Liver (tissue), 3 donors: ENCODE measurements around the gene MYRF.

Experiments used
- GABPA ChIP-seq, 2 donors: IDR thresholded peaks in 1 of 2; conservative IDR thresholded peaks in 1 of 2; 2 replicates each; pipeline ENCODE4 v1.6.1; 2016; ENCODE audit warnings: antibody characterized with exemption in 2 of 2, mild to moderate bottlenecking in 1 of 2, moderate library complexity in 1 of 2
- RAD21 ChIP-seq, 2 donors: IDR thresholded peaks; 2 replicates each; pipeline ENCODE4 v1.6.1; 2016; ENCODE audit warnings: antibody characterized with exemption in 2 of 2, mild to moderate bottlenecking in 2 of 2
- REST ChIP-seq: IDR thresholded peaks from 2 replicates; pipeline ENCODE4 v1.6.1; 2016; ENCODE audit warnings: antibody characterized with exemption, mild to moderate bottlenecking
- RXRA ChIP-seq, 2 donors: IDR thresholded peaks; 2 replicates each; pipeline ENCODE4 v1.6.1; 2017 to 2018; ENCODE audit warnings: antibody characterized with exemption in 2 of 2, mild to moderate bottlenecking in 1 of 2
- TF ChIP-seq, protein P1 (sequence below): fragments of 150-350 bp; IDR thresholded peaks from 2 replicates; pipeline ENCODE4 v1.5.1; 2017; ENCODE audit warnings: improper control_type of control experiment, low read depth, low read length; ENCODE audit not compliant: missing input control
- donor health status: healthy.
- donor health status: healthy.

GRCh38 chr11:61731952-61732675 lies 20.3 kb upstream of the MYRF start:
- TF ChIP-seq, protein P1, sequence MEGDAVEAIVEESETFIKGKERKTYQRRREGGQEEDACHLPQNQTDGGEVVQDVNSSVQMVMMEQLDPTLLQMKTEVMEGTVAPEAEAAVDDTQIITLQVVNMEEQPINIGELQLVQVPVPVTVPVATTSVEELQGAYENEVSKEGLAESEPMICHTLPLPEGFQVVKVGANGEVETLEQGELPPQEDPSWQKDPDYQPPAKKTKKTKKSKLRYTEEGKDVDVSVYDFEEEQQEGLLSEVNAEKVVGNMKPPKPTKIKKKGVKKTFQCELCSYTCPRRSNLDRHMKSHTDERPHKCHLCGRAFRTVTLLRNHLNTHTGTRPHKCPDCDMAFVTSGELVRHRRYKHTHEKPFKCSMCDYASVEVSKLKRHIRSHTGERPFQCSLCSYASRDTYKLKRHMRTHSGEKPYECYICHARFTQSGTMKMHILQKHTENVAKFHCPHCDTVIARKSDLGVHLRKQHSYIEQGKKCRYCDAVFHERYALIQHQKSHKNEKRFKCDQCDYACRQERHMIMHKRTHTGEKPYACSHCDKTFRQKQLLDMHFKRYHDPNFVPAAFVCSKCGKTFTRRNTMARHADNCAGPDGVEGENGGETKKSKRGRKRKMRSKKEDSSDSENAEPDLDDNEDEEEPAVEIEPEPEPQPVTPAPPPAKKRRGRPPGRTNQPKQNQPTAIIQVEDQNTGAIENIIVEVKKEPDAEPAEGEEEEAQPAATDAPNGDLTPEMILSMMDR: no peak
- TF ChIP-seq GABPA (IDR thresholded peaks at IDR 0.05 in 1 of 2, conservative IDR thresholded peaks at IDR 0.05 in 1 of 2) (no peak), RXRA (IDR thresholded peaks at IDR 0.05) (no peak), REST (no peak), RAD21 (IDR thresholded peaks at IDR 0.05) (no peak)
